Gastroesophageal sphincter (tissue), 3 donors: ENCODE measurements around the gene BBOX1.

Source experiments
- POLR2A ChIP-seq, 2 donors: fragments of 450-650 bp; IDR thresholded peaks; one replicate each; pipeline ENCODE4 v1.6.1; 2017; ENCODE audit warnings: antibody characterized with exemption in 2 of 2, mild to moderate bottlenecking in 2 of 2, moderate library complexity in 1 of 2
- TF ChIP-seq, protein P1 (sequence below), 4 experiments: fragments of 200-600 bp in 2 of 4; fragments of 450-650 bp in 2 of 4; sonication (generic) in 1 of 4; IDR thresholded peaks; one replicate each; pipeline ENCODE4 v1.5.1; 2017 to 2019; ENCODE audit warnings: antibody characterized with exemption in 4 of 4, mild to moderate bottlenecking in 2 of 4, moderate library complexity in 2 of 4

DNA sequence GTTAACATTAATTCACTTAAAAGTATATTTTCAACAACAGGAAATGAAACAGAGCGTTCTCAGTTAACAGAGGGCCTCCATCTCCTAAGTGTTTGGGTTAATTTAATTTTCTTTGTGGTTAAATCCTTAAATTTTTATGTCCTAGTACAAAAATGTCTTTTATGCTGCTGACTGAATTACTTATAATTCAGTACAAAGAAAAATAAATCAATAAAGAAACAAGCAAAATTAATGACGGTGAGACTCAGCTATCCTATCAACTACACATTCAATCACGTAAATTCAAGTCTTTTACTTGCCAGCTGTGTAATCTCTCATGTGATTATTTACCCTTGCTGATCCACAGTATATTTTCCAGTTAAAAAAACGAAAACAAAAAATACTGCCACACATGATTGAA is 81.4 kb downstream of the BBOX1 start:
- TF ChIP-seq, protein P1, sequence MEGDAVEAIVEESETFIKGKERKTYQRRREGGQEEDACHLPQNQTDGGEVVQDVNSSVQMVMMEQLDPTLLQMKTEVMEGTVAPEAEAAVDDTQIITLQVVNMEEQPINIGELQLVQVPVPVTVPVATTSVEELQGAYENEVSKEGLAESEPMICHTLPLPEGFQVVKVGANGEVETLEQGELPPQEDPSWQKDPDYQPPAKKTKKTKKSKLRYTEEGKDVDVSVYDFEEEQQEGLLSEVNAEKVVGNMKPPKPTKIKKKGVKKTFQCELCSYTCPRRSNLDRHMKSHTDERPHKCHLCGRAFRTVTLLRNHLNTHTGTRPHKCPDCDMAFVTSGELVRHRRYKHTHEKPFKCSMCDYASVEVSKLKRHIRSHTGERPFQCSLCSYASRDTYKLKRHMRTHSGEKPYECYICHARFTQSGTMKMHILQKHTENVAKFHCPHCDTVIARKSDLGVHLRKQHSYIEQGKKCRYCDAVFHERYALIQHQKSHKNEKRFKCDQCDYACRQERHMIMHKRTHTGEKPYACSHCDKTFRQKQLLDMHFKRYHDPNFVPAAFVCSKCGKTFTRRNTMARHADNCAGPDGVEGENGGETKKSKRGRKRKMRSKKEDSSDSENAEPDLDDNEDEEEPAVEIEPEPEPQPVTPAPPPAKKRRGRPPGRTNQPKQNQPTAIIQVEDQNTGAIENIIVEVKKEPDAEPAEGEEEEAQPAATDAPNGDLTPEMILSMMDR (IDR thresholded peaks at IDR 0.05): no peak
- no peak for TF ChIP-seq POLR2A (IDR thresholded peaks at IDR 0.05)
